Epithelial cell of proximal tubule (primary cell): ENCODE measurements around the gene HPCAL1. TPM values are rescaled to one million over a fixed set of nuclear protein-coding genes. Genes with fewer than 3 reads are reported as not detected.

ENCODE experiments used
- DNase-seq: peaks from one replicate; pipeline ENCODE4 v3.0.0-alpha.2; 2011; ENCODE audit warnings: low read depth
- H3K4me3 ChIP-seq: 2 replicates; pipeline ENCODE4 v1.5.1; 2011; ENCODE audit warnings: low read depth, mild to moderate bottlenecking, low read length
- total RNA-seq: library from RNA; depleted of rRNA; stranded (reverse); fragments of >200 nt; gene quantifications from 2 replicates; pipeline ENCODE4 v1.2.3, GENCODE V29; 2015
- TF ChIP-seq, protein P1 (sequence below): conservative IDR thresholded peaks from 2 replicates; pipeline ENCODE4 v1.5.1; 2012; ENCODE audit warnings: low read depth, mild to moderate bottlenecking, low read length

The HPCAL1 gene
- total RNA-seq, 1 donor from 2014 or later, result 72.3 TPM

- DNase-seq, result no peak
- H3K4me3 ChIP-seq, result no peak overlapping the region
- TF ChIP-seq, protein P1, sequence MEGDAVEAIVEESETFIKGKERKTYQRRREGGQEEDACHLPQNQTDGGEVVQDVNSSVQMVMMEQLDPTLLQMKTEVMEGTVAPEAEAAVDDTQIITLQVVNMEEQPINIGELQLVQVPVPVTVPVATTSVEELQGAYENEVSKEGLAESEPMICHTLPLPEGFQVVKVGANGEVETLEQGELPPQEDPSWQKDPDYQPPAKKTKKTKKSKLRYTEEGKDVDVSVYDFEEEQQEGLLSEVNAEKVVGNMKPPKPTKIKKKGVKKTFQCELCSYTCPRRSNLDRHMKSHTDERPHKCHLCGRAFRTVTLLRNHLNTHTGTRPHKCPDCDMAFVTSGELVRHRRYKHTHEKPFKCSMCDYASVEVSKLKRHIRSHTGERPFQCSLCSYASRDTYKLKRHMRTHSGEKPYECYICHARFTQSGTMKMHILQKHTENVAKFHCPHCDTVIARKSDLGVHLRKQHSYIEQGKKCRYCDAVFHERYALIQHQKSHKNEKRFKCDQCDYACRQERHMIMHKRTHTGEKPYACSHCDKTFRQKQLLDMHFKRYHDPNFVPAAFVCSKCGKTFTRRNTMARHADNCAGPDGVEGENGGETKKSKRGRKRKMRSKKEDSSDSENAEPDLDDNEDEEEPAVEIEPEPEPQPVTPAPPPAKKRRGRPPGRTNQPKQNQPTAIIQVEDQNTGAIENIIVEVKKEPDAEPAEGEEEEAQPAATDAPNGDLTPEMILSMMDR, result no peak
Measured at GRCh38 chr2:10433947-10434885, 131.5 kb downstream of the HPCAL1 start.

- H3K4me3 ChIP-seq, result no peak overlapping the region
- DNase-seq, result no peak
- TF ChIP-seq, protein P1, result peak; percentile 95
Measured at GRCh38 chr2:10434886-10435819, 132.4 kb downstream of the HPCAL1 start.

- TF ChIP-seq, protein P1, result no peak
- no peak for DNase-seq
- H3K4me3 ChIP-seq, result no peak overlapping the region
Measured at GRCh38 chr2:10435820-10436204, 133.1 kb downstream of the HPCAL1 start.

GRCh38 chr2:10436583-10437110, 133.9 kb downstream of the HPCAL1 start:
- H3K4me3 ChIP-seq, result no peak overlapping the region
- TF ChIP-seq, protein P1, result no peak
- no peak for DNase-seq

DNA sequence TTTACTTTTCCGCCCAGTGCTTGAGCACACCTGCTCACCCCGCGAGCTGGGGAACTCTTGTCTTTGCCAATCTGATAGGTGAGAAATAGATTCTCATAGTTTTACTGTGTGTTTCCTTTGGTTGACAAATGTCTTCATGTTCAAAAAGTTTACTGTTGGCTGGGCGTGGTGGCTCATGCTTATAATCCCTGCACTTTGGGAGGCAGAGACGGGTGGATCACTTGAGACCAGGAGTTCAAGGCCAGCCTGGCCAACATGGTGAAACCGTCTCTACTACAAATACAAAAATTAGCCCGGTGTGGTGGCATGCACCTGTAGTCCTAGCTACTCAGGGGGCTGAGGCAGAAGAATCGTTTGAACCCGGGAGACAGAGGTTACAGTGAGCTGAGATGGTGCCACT, 135.1 kb downstream of the HPCAL1 start:
- H3K4me3 ChIP-seq, result no peak overlapping the region
- TF ChIP-seq, protein P1, result no peak
- no peak for DNase-seq

DNA sequence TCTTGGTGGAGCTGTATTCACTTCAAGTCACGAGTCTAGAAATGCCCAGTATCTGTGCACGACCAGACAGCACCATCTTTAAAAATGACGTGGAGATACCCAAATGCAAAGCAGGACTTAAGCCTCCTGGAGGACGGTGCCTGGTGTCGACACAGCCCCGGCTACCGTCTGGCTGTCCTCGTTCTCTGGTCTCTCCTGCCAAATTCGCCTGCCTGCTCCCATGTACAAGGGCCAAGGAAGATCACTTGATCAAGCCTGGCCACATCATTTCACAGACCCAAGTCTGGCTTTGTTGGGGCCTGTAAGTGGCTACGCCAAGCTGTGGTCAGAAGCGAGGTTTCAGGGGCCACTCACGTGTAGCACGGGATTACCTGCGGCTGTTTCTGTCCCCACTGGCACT, 136.0 kb downstream of the HPCAL1 start:
- no peak for DNase-seq
- H3K4me3 ChIP-seq, result no peak overlapping the region
- TF ChIP-seq, protein P1, result no peak
